ENCODE data around the gene MRAP2.

MRAP2 gene

GRCh38 chr6:84139311-84139710 lies 105.7 kb downstream of the MRAP2 start:
- no peak for TF ChIP-seq ZFX (IDR thresholded peaks at IDR 0.05; ENCODE audit: borderline replicate concordance)
- TF ChIP-seq CTCF (IDR thresholded peaks at IDR 0.05), result no peak
- no peak overlapping the region for H3K27ac ChIP-seq

Data from 22Rv1 (cell line).